Amniotic epithelial cell (primary cell): ENCODE measurements around the gene HMG20A.
A peak's percentile ranks its signal among the peaks of the same experiment; 100 is the strongest.
"Not testable (repeated sequence)": the region's sequence is repeated elsewhere in the genome, so short reads cannot be mapped to it uniquely, and the experiment has no call there.

ENCODE experiments used
- DNase-seq: peaks from one replicate; pipeline ENCODE4 v3.0.0-alpha.2; 2010; ENCODE audit warnings: low read depth

HMG20A gene

GRCh38 chr15:77406846-77407245 is 13.8 kb upstream of the HMG20A start:
- DNase-seq = no peak

- no peak for DNase-seq
Observed at GRCh38 chr15:77409259-77410156, 11.2 kb upstream of the HMG20A start.

DNA sequence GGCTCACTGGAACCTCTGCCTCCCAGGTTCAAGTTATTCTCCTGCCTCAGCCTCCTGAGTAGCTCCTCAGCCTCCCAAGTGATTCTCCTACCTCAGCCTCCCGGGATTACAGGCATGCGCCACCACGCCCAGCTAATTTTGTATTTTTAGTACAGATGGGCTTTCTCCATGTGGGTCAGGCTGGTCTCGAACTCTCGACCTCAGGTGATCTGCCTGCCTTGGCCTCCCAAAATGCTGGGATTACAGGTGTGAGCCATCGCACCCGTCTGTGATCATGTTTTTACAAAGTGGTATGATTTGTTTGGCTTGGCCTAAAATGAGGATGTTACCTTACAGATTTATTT is 10.6 kb upstream of the HMG20A start:
- DNase-seq = not testable (repeated sequence)

DNA sequence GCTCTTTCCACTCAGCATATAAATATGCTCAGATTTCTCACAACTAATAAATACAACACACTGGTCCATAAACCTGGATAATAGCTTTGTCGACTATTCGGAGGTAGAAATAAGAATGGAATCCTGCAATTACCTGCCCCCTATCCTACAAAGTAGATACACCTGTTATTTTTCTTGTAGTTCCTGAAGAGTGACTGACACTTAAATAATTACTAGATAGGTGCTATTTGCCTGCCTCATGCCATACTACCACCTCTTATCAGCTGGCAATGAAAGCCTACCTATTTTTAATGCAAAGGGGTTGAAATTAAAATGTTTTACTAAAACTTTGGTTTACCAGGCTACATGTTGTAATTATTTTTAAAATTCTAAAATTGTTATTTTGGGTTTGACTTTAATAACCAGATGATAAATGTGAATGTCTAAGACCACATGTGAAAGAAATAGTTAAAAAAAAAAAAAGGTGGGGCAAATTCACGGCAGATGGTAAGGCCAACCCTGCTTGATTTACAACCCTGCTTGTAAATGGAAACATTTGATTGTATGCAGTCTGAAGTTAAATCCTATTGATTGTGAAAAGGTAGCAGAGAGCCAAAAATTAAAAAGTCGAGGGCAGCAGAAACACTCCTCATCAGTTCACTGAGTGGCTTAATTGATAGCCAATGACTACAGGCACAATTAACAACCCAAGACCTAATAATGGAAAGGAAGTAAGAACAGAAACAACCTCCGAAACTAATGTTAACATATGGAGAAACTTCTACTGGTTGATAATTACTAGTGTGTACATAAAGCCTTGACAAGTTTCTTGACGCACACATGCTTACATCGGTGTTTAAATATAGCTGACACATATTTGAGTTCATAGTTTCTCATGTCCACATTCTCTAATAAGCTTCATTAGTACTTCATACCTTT is 9.7 kb upstream of the HMG20A start:
- no peak for DNase-seq

- no peak for DNase-seq
Observed at GRCh38 chr15:77411619-77411976, 9.1 kb upstream of the HMG20A start.

DNA sequence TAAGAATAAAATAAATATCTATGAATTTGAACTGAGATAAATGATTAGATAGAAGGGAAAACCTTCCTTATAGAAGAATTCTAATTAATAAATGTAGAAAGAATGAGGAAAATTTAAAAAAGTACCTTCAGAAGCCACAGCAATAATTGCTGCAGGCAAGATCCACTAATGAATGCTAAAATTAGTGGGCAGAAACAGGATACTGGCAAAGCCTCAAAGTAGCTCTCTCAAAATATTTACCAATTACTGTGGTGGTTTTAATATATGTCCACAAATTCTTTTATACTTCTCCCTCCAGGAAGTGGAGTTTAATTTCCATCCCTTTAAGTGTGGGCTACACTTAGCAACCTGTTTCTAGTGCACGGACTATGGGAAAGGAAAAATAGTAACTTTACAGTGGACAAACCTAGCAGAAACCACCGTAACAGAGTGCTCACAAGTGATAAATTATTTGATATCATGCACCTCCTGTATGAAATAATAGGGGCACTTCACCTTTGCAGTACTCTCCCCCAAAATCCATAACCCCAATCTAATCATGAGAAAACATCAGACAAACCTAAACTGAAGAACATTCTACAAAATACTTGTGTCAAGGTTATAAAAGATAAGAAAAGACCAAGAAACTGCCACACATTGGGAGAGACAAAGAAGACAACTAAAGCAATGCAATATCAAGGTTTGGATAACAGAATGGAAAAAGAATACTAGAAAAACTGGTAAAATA is 7.6 kb upstream of the HMG20A start:
- no peak for DNase-seq

DNA sequence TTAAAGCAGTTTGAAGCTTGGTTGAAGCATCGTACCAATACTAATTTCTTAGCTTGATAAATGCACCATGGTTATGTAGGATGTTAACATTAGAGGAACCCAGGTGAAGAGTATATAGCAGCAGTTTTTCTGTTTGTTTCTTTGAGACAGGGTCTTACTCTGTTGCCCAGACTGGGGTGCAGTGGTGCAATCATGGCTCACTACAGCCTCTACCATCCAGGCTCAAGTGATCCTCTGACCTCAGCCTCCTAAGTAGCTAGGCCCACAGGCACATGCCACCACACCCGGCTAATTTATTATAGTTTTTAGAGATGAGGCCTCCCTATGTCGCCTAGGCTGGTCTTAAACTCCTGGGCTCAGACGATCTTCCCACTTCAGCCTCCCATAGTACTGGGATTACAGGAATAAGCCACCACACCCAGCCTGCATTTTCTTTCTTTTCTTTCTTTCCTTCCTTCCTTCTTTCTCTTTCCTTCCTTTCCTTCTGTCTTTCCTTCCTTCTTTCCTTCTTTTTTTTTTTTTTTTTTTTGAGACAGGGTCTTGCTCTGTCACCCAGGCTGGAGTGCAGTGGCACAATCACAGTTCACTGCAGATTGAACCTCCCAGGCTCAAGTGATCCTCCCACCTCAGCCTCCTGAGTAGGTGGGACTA is 6.9 kb upstream of the HMG20A start:
- no peak for DNase-seq

DNA sequence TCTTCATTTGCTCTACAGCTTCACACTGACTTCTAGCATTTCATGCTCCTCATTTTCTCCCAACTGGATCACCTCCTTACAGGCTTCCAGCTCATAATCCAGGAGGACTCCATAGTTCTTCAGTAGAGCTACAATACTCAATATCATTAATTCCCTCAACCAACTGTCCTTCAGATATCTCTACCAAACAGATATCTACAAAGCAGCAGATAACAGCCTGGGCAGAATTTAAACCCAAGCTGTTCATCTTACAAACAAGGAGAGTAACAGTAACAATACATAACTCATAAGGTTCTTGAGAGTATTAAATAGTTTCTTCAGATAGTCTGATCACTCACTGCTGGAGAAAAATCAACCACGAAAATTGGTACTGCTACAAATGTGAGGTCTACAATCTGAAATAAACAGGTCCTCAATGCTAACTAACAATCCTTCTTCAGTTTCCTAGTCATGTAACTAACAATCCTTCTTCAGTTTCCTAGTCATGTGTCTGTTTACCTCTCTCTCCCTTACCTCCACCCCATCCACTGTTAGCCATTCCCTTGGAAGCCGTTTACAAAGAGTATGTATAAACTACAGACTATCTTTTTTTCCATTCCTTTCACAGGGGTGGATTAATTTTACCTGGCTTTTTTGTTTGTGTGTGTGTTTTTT is 5.8 kb upstream of the HMG20A start:
- no peak for DNase-seq

GRCh38 chr15:77415450-77416147 is 5.1 kb upstream of the HMG20A start:
- DNase-seq = no peak

GRCh38 chr15:77416148-77416455 is 4.6 kb upstream of the HMG20A start:
- peak; percentile 74 for DNase-seq

GRCh38 chr15:77416954-77417353 is 3.7 kb upstream of the HMG20A start:
- DNase-seq = no peak

DNA sequence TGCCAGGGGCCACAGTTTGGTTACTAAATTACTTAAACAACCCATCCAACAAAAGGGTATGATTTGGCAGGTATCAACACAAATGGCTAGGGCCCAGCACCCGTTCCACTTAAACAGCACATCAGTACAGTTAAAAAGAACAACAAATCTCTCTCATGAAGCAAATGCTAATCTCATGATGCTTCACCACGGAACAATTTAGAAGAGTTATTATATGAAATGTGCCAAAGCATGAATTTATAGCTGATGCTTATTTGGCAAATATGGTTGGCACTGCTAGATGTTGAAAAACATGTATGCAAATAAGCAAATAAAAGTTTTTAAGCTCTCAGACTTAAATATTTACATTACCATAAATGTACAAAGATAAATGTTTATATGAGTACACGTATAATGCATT is 3.1 kb upstream of the HMG20A start:
- DNase-seq = peak; percentile 51

DNA sequence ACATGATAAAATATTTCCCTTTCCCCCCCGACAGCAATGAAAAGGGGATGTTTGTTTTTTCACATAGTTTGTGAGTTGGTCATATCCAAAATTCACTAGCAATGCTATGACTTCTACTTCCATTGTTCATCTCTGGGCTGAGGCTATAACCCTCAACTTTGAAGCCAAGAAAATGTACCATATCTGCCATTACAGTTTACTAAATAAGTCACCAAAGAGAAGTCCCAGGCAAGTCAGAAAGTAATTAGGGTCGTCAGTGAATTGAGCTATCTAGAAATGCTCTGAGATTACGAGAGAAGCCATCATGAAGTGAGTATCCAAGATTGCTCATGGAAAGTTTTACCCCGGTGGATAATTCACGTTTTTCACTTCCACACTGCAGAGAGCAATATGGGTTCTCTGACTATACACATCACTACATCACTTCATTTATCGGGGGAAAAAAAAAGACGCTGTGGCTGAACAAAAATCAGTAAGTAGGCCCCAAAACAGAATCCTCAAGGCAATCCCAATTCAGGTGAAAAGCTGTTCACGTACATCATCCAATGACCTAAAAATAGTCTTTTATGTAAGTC is 2.2 kb upstream of the HMG20A start:
- DNase-seq = no peak

GRCh38 chr15:77418966-77419835 is 1.5 kb upstream of the HMG20A start:
- peak; percentile 26 for DNase-seq

GRCh38 chr15:77419836-77420609 is 665 bp upstream of the HMG20A start, which contains the start of gene PEAK1:
Gene PEAK1, minus strand, starts transcription at chr15:77420104. Its CDS starts 238,178 bp downstream, at chr15:77181926.
- peak; percentile 98 for DNase-seq

DNA sequence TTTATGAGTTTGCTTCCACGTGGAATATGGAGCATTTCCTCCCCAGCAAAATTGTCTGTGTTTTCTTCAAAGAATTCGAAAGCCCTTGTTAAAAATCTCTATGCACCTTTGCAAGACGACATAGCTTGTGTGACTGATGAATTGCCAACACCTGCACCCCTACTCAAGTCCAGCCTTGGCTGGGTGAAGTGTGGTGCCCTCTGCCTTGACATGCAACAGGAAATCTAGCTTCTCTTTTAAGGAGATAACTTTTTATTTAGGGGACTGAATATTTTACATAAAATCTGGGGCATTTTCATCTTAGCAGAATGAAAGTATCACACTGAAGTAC is 647 bp downstream of the HMG20A start:
- DNase-seq = no peak

GRCh38 chr15:77425104-77425503 is 4.4 kb downstream of the HMG20A start:
- DNase-seq = no peak

GRCh38 chr15:77426377-77426776 is 5.7 kb downstream of the HMG20A start:
- DNase-seq = no peak

- no peak for DNase-seq
Observed at GRCh38 chr15:77426871-77427270, 6.2 kb downstream of the HMG20A start.
